Brain microvascular endothelial cell (primary cell): Measurements from ENCODE around the gene BPIFB6.

Source experiments
- DNase-seq: peaks from one replicate; pipeline ENCODE4 v3.0.0-alpha.2; 2020
- H3K27ac ChIP-seq: fragments of 250-450 bp; sonication (Bioruptor Pico); 2 replicates; pipeline ENCODE4 v1.5.1; 2020; ENCODE audit warnings: mild to moderate bottlenecking, moderate library complexity
- H3K27me3 ChIP-seq: fragments of 250-450 bp; sonication (Bioruptor Pico); replicated peaks from 2 replicates; pipeline ENCODE4 v1.5.1; 2020; ENCODE audit warnings: mild to moderate bottlenecking
- H3K36me3 ChIP-seq: fragments of 250-450 bp; sonication (Bioruptor Pico); replicated peaks from 2 replicates; pipeline ENCODE4 v1.5.1; 2020; ENCODE audit warnings: mild to moderate bottlenecking
- H3K4me3 ChIP-seq: 2 replicates; pipeline ENCODE4 v1.5.1; 2011; ENCODE audit warnings: low read depth, mild to moderate bottlenecking, control low read depth, low read length, moderate library complexity
- in situ Hi-C: cut with HindIII; loops from 2 replicates; pipeline ENCODE4 v1.10.0; 2017; ENCODE audit warnings: low sequenced_read_pairs, low pct_ligation_motif_present
- TF ChIP-seq, protein P1 (sequence below): IDR thresholded peaks from 2 replicates; pipeline ENCODE4 v1.5.1; 2011; ENCODE audit warnings: low read depth, mild to moderate bottlenecking, moderate library complexity, low read length, control low read depth, inconsistent platforms; ENCODE audit errors: missing control alignments

Gene BPIFB6

DNA sequence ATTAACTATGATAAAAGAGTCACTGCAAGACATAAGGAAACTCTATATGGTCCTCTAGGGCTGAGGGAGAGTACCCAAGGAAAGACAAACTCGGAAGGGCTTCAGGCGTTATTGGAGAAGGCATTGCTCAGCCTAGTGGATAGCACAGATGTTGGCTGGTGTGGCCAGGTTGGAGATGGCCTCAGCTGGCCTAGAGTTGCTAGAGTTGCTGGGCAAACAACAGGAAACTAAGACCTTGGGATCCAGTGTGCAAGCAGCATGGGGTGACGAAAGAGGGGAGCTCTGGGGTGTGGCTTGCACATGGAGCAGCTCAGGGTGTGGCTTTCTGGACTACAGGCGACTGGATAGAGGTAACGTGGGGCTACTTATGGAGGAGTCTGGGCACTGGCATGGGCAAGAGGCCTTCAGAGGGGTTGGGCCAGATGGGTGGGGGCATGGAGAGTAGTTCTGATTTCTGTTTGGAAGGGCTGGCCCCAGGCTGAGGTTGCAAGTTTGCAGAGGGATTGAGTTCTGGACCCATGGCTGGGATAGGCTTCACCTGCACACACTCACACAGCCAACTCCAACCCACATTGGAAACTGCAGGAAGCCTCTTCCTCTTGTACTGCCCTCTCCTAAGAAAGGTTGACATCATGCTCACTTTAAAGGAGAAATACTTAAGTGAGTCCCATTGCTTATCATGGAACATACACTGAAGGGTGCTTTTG lies 5.2 kb upstream of the BPIFB6 start:
- no peaks in the 10 kb centered on the region for H3K36me3 ChIP-seq
- H3K27me3 ChIP-seq, result no peaks in the 10 kb centered on the region
- no peak for DNase-seq
- in situ Hi-C loops, result no loop called here
- H3K27ac ChIP-seq, result no peak overlapping the region
- TF ChIP-seq, protein P1, sequence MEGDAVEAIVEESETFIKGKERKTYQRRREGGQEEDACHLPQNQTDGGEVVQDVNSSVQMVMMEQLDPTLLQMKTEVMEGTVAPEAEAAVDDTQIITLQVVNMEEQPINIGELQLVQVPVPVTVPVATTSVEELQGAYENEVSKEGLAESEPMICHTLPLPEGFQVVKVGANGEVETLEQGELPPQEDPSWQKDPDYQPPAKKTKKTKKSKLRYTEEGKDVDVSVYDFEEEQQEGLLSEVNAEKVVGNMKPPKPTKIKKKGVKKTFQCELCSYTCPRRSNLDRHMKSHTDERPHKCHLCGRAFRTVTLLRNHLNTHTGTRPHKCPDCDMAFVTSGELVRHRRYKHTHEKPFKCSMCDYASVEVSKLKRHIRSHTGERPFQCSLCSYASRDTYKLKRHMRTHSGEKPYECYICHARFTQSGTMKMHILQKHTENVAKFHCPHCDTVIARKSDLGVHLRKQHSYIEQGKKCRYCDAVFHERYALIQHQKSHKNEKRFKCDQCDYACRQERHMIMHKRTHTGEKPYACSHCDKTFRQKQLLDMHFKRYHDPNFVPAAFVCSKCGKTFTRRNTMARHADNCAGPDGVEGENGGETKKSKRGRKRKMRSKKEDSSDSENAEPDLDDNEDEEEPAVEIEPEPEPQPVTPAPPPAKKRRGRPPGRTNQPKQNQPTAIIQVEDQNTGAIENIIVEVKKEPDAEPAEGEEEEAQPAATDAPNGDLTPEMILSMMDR, result no peak
- no peak overlapping the region for H3K4me3 ChIP-seq

DNA sequence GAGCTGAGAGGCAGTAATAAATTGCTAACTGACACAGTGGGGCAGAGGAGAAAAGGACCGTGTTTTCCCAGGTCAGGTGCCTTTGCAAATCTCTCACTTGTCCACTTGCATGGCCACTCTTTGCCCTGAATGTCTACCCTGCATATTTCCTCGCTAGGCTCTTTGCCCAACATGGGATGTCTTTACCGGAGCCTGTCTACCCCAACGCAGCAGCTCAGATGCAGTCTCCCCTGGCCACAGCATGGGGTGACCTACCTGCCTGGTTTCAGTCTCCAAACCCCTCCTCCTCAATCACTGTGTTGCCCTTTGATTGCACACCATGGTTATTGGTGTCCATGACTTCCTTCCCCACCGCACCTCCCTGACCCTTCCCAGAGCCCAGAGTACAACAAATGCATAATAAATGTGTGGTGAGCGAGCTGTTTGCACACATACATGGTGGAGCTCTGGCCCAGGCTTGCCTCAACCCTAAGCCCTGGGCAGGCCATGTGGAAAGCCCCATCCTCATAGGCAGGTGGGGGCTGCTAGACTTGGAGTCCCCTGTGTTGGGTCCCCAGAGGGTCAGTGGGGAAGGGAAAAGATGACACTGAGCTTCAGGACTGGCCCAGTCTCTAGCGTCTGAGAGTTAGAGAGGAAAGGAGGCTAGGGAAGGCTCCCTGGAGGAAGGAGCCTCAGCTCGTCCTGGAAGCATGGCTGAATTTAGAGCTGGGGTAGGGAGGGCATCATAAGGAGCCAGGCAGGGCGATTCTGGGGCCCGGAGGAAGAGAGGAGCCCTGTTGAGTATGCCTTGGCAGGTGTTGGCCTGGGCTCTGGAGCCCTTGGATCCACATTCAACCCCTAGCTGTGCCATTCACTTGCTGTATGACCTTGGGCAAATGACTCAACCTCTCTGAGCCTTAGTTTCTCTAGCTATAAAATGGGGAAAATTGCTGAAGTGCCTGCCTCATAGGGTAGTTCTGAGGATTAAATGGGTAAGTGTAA lies 4.4 kb upstream of the BPIFB6 start:
- H3K4me3 ChIP-seq, result no peak overlapping the region
- TF ChIP-seq, protein P1, result no peak
- no peak for DNase-seq
- H3K36me3 ChIP-seq, result no peaks in the 10 kb centered on the region
- no peaks in the 10 kb centered on the region for H3K27me3 ChIP-seq
- in situ Hi-C loops, result no loop called here
- no peak overlapping the region for H3K27ac ChIP-seq

DNA sequence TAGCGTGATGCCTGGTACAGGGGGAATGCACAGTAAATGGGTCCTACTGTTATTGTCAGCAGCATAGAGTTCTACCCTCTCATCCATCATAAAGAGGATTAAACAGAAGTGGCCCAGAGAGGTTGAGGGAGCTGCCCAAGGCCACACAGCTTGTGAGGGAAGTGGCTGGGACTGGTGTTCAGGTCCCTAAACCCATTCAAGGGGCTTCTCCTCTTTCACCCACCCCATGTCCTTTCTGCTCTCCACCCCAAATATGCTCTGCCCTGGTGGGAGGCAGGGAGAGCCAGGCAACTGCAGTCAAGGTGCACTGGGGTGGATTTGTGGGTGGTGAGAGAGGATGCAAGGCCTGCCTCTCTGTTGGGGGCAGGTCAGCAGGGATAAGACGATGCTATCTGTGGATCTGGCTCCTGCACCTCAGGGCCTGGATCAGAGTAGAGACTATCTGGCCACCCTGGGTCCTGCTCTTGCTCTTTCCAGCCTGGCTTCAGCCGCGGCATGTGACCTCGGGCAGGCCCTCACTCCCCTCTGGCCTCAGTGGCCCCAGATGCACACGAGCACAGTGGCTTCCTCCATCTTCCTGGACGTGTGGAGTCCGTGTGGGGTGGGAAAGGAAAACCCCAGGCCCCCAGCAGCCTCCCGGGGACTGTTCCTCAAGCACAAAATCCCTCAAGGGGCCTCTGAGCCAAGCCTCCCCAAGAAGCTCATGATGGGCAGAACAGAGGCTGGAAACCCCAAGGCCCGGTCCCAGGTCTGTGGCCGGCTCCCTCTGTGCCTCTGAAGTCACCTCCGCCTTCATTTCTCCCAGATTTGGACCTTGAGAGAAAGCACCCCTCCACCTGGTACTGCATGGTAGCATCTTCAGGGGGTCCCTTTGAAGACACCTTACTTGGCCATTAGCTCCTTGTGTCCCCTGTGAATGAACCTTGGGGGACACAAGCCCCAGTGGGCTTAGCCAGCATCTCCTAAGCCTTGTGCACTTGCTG lies 3.4 kb upstream of the BPIFB6 start:
- Histone ChIP-seq H3K4me3 (no peak overlapping the region), H3K27ac (no peak overlapping the region), H3K27me3 (no peaks in the 10 kb centered on the region), H3K36me3 (no peaks in the 10 kb centered on the region)
- TF ChIP-seq, protein P1, result no peak
- in situ Hi-C loops, result no loop called here
- no peak for DNase-seq

DNA sequence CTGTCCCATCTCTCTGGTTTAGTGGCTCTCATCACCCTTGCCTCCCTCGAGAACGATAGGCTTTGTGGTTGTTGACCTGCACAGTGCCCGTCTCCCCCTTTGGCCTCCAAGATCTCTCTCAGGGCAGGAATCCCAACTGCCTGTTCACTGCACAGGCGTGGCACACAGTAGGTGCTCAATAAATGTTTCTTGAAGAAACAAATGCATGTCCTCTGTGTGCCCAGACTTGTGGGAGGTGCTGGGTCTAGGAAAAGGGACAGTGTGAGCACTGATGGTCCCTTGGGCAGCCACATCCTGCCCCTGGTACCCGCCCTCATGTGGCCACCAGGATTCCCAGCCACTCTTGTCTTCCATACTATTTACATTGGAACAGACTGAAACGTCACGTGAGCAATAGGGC lies 2.6 kb upstream of the BPIFB6 start:
- in situ Hi-C loops, result no loop called here
- TF ChIP-seq, protein P1, result no peak
- H3K4me3 ChIP-seq, result no peak overlapping the region
- H3K27ac ChIP-seq, result no peak overlapping the region
- H3K27me3 ChIP-seq, result no peaks in the 10 kb centered on the region
- H3K36me3 ChIP-seq, result no peaks in the 10 kb centered on the region
- no peak for DNase-seq

DNA sequence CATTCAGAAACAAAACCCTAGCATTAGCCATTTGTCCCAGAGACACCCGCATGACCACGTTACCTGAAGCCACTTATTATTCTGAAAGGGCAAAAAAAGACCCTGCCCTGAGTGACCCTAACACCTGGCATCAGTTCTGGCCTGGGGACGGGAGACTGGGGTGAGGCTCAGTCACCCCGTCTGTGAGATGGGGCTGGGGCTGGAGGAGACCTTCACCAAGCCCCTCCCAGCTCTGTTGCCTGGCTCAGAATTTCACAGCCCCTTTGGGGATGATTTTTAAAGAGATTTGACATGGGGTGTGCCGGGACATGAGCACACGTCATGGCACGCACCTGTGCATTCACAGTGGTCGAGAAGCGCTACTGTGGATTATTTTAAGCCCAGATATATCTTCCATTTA lies 1.4 kb upstream of the BPIFB6 start:
- no peak for DNase-seq
- in situ Hi-C loops, result no loop called here
- Histone ChIP-seq H3K4me3 (no peak overlapping the region), H3K27me3 (no peaks in the 10 kb centered on the region), H3K36me3 (no peaks in the 10 kb centered on the region), H3K27ac (no peak overlapping the region)
- TF ChIP-seq, protein P1, result no peak
